ENCODE results near the gene PPIL6. TPM values are rescaled to one million over a fixed set of nuclear protein-coding genes. Genes with fewer than 3 reads are reported as not detected.

The PPIL6 gene
- total and polyA plus RNA-seq, 2 donors = 1.3 to 1.4 TPM

DNA sequence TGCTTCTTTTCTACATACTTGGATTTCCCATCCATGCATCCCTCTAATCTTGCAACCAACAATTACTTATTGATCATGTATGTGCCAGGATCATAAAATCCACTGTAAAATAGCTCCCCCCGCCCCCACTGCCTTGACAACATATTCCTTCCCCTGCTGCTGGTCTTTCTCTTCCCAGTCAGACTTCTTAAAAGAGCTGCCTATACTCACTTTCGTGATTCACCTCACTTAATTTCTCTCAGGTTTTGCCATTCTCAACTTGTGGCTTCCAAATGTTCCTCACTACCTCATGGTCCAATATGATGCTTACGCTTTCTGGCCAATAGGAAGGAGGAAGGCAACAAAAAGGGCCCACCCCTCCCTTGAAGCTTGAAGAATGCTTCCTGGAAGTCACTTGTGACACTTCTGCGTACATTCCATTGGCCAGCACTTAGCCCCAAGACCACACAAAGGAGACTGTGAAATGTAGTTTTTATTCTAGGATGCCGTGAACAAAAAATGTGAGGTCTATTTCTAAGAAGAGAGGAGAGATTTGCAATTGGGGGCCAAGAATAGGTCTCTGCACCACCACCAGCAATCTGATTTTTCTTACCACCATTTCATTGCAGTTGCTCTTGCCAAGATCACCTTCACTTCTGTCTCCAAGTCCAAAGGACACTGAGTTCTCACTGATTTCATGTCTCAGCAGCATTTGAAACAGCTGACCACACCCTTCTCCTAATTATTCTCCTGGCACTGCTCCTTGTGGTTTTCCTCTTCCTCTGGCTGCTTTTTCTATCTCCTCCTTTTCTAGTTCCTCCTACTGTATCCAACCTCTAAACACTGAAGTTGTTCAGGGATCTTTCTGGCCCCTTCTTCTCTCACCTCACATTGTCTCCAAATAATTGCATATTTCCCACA, 88.9 kb downstream of the PPIL6 start:
- Histone ChIP-seq H3K27ac (ENCODE audit: low read depth in 1 of 2, low read length in 1 of 2) (no peak overlapping the region), H3K9me3 (ENCODE audit: control insufficient read depth in 2 of 2, insufficient read depth in 1 of 2, low read length in 1 of 2) (peaks cover 0 to 5% of the 10 kb centered on the region in 2 donors), H3K27me3 (ENCODE audit: control insufficient read depth in 2 of 2, insufficient read depth in 1 of 2, low read length in 1 of 2) (no peaks in the 10 kb centered on the region), H3K4me1 (ENCODE audit: control insufficient read depth in 2 of 2, insufficient read depth in 2 of 2, low read length in 2 of 2) (peaks cover 0 to 4% of the 10 kb centered on the region in 2 donors), H3K4me3 (ENCODE audit: low read length in 2 of 2) (no peak overlapping the region), H3K36me3 (ENCODE audit: control insufficient read depth in 2 of 2, insufficient read depth in 2 of 2, low read length in 1 of 2) (peaks cover 3 to 25% of the 10 kb centered on the region in 2 donors)
- DNase-seq (ENCODE audit: low read depth in 6 of 9, low spot score in 9 of 9) = no peak
- WGBS = 97% methylated on average over 5 of the region's 5 CpGs

- Histone ChIP-seq H3K27ac (ENCODE audit: low read depth in 1 of 2, low read length in 1 of 2) (no peak overlapping the region), H3K27me3 (ENCODE audit: control insufficient read depth in 2 of 2, insufficient read depth in 1 of 2, low read length in 1 of 2) (no peaks in the 10 kb centered on the region), H3K4me1 (ENCODE audit: control insufficient read depth in 2 of 2, insufficient read depth in 2 of 2, low read length in 2 of 2) (peaks cover 0 to 4% of the 10 kb centered on the region in 2 donors), H3K36me3 (ENCODE audit: control insufficient read depth in 2 of 2, insufficient read depth in 2 of 2, low read length in 1 of 2) (peaks cover 0 to 13% of the 10 kb centered on the region in 2 donors), H3K4me3 (ENCODE audit: low read length in 2 of 2) (no peak overlapping the region), H3K9me3 (ENCODE audit: control insufficient read depth in 2 of 2, insufficient read depth in 1 of 2, low read length in 1 of 2) (no peaks in the 10 kb centered on the region)
- DNase-seq (ENCODE audit: low read depth in 6 of 9, low spot score in 9 of 9) = no peak
- 73% methylated on average over 3 of the region's 3 CpGs for WGBS
Measured at GRCh38 chr6:109349419-109349987, 90.9 kb downstream of the PPIL6 start.

- 96% methylated on average over 8 of the region's 8 CpGs for WGBS
- peaks cover 0 to 6% of the 10 kb centered on the region in 2 donors for H3K36me3 ChIP-seq (ENCODE audit: control insufficient read depth in 2 of 2, insufficient read depth in 2 of 2, low read length in 1 of 2)
- H3K9me3 ChIP-seq (ENCODE audit: control insufficient read depth in 2 of 2, insufficient read depth in 1 of 2, low read length in 1 of 2) = no peaks in the 10 kb centered on the region
- no peak overlapping the region for H3K4me3 ChIP-seq (ENCODE audit: low read length in 2 of 2)
- peaks cover 0 to 4% of the 10 kb centered on the region in 2 donors for H3K4me1 ChIP-seq (ENCODE audit: control insufficient read depth in 2 of 2, insufficient read depth in 2 of 2, low read length in 2 of 2)
- DNase-seq (ENCODE audit: low read depth in 6 of 9, low spot score in 9 of 9) = no peak
- H3K27ac ChIP-seq (ENCODE audit: low read depth in 1 of 2, low read length in 1 of 2) = no peak overlapping the region
- no peaks in the 10 kb centered on the region for H3K27me3 ChIP-seq (ENCODE audit: control insufficient read depth in 2 of 2, insufficient read depth in 1 of 2, low read length in 1 of 2)
Measured at GRCh38 chr6:109348226-109348625, 92.2 kb downstream of the PPIL6 start.

GRCh38 chr6:109347779-109348178, 92.6 kb downstream of the PPIL6 start:
- H3K27me3 ChIP-seq (ENCODE audit: control insufficient read depth in 2 of 2, insufficient read depth in 1 of 2, low read length in 1 of 2) = no peaks in the 10 kb centered on the region
- peaks cover 0 to 4% of the 10 kb centered on the region in 2 donors for H3K4me1 ChIP-seq (ENCODE audit: control insufficient read depth in 2 of 2, insufficient read depth in 2 of 2, low read length in 2 of 2)
- no peaks in the 10 kb centered on the region for H3K9me3 ChIP-seq (ENCODE audit: control insufficient read depth in 2 of 2, insufficient read depth in 1 of 2, low read length in 1 of 2)
- H3K4me3 ChIP-seq (ENCODE audit: low read length in 2 of 2) = no peak overlapping the region
- DNase-seq (ENCODE audit: low read depth in 6 of 9, low spot score in 9 of 9) = no peak
- no peak overlapping the region for H3K27ac ChIP-seq (ENCODE audit: low read depth in 1 of 2, low read length in 1 of 2)
- WGBS = 94% methylated on average over 3 of the region's 3 CpGs
- peaks cover 0 to 6% of the 10 kb centered on the region in 2 donors for H3K36me3 ChIP-seq (ENCODE audit: control insufficient read depth in 2 of 2, insufficient read depth in 2 of 2, low read length in 1 of 2)

DNA sequence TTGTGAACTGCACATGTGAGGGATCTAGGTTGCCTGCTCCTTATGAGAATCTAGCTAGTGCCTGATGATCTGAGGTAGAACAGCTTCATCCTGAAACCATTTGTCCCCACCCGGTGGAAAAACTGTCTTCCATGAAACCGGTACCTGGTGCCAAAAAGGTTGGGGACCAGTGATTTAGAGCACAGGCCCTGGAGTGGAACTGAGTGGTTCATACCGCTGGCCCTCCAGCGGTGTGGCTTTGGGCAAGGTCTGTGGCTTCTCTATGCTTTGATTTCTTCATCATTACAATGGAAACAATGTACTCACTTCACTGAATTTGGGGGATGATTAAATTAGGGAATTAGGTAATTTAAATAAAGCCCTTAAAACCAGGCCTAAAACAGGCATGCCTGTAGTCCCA, 94.4 kb downstream of the PPIL6 start:
- Histone ChIP-seq H3K4me1 (ENCODE audit: control insufficient read depth in 2 of 2, insufficient read depth in 2 of 2, low read length in 2 of 2) (peaks cover 0 to 7% of the 10 kb centered on the region in 2 donors), H3K9me3 (ENCODE audit: control insufficient read depth in 2 of 2, insufficient read depth in 1 of 2, low read length in 1 of 2) (no peaks in the 10 kb centered on the region), H3K27ac (ENCODE audit: low read depth in 1 of 2, low read length in 1 of 2) (no peak overlapping the region), H3K4me3 (ENCODE audit: low read length in 2 of 2) (no peak overlapping the region), H3K27me3 (ENCODE audit: control insufficient read depth in 2 of 2, insufficient read depth in 1 of 2, low read length in 1 of 2) (no peaks in the 10 kb centered on the region), H3K36me3 (ENCODE audit: control insufficient read depth in 2 of 2, insufficient read depth in 2 of 2, low read length in 1 of 2) (no peaks in the 10 kb centered on the region)
- WGBS = 96% methylated on average over 4 of the region's 4 CpGs
- no peak for DNase-seq (ENCODE audit: low read depth in 6 of 9, low spot score in 9 of 9)

GRCh38 chr6:109344226-109344625, 96.2 kb downstream of the PPIL6 start:
- 81% methylated on average over 2 of the region's 2 CpGs for WGBS
- no peak overlapping the region for H3K27ac ChIP-seq (ENCODE audit: low read depth in 1 of 2, low read length in 1 of 2)
- no peak for DNase-seq (ENCODE audit: low read depth in 6 of 9, low spot score in 9 of 9)
- H3K27me3 ChIP-seq (ENCODE audit: control insufficient read depth in 2 of 2, insufficient read depth in 1 of 2, low read length in 1 of 2) = no peaks in the 10 kb centered on the region
- H3K4me1 ChIP-seq (ENCODE audit: control insufficient read depth in 2 of 2, insufficient read depth in 2 of 2, low read length in 2 of 2) = peaks cover 0 to 10% of the 10 kb centered on the region in 2 donors
- H3K9me3 ChIP-seq (ENCODE audit: control insufficient read depth in 2 of 2, insufficient read depth in 1 of 2, low read length in 1 of 2) = no peaks in the 10 kb centered on the region
- H3K4me3 ChIP-seq (ENCODE audit: low read length in 2 of 2) = no peak overlapping the region
- H3K36me3 ChIP-seq (ENCODE audit: control insufficient read depth in 2 of 2, insufficient read depth in 2 of 2, low read length in 1 of 2) = no peaks in the 10 kb centered on the region

GRCh38 chr6:109343518-109343917, 96.9 kb downstream of the PPIL6 start:
- WGBS = 98% methylated on average over 7 of the region's 7 CpGs
- H3K9me3 ChIP-seq (ENCODE audit: control insufficient read depth in 2 of 2, insufficient read depth in 1 of 2, low read length in 1 of 2) = no peaks in the 10 kb centered on the region
- DNase-seq (ENCODE audit: low read depth in 6 of 9, low spot score in 9 of 9) = no peak
- no peaks in the 10 kb centered on the region for H3K27me3 ChIP-seq (ENCODE audit: control insufficient read depth in 2 of 2, insufficient read depth in 1 of 2, low read length in 1 of 2)
- H3K27ac ChIP-seq (ENCODE audit: low read depth in 1 of 2, low read length in 1 of 2) = no peak overlapping the region
- H3K4me3 ChIP-seq (ENCODE audit: low read length in 2 of 2) = no peak overlapping the region
- H3K4me1 ChIP-seq (ENCODE audit: control insufficient read depth in 2 of 2, insufficient read depth in 2 of 2, low read length in 2 of 2) = peaks cover 0 to 14% of the 10 kb centered on the region in 2 donors
- peaks cover 0 to 2% of the 10 kb centered on the region in 2 donors for H3K36me3 ChIP-seq (ENCODE audit: control insufficient read depth in 2 of 2, insufficient read depth in 2 of 2, low read length in 1 of 2)

- DNase-seq (ENCODE audit: low read depth in 6 of 9, low spot score in 9 of 9) = no peak
- 97% methylated on average over 6 of the region's 6 CpGs for WGBS
- H3K27me3 ChIP-seq (ENCODE audit: control insufficient read depth in 2 of 2, insufficient read depth in 1 of 2, low read length in 1 of 2) = no peaks in the 10 kb centered on the region
- peaks cover 0 to 2% of the 10 kb centered on the region in 2 donors for H3K36me3 ChIP-seq (ENCODE audit: control insufficient read depth in 2 of 2, insufficient read depth in 2 of 2, low read length in 1 of 2)
- peaks cover 0 to 14% of the 10 kb centered on the region in 2 donors for H3K4me1 ChIP-seq (ENCODE audit: control insufficient read depth in 2 of 2, insufficient read depth in 2 of 2, low read length in 2 of 2)
- no peak overlapping the region for H3K4me3 ChIP-seq (ENCODE audit: low read length in 2 of 2)
- H3K9me3 ChIP-seq (ENCODE audit: control insufficient read depth in 2 of 2, insufficient read depth in 1 of 2, low read length in 1 of 2) = no peaks in the 10 kb centered on the region
- no peak overlapping the region for H3K27ac ChIP-seq (ENCODE audit: low read depth in 1 of 2, low read length in 1 of 2)
Measured at GRCh38 chr6:109342911-109343310, 97.5 kb downstream of the PPIL6 start.

- no peaks in the 10 kb centered on the region for H3K9me3 ChIP-seq (ENCODE audit: control insufficient read depth in 2 of 2, insufficient read depth in 1 of 2, low read length in 1 of 2)
- H3K27ac ChIP-seq (ENCODE audit: low read depth in 1 of 2, low read length in 1 of 2) = no peak overlapping the region
- DNase-seq (ENCODE audit: low read depth in 6 of 9, low spot score in 9 of 9) = no peak
- H3K27me3 ChIP-seq (ENCODE audit: control insufficient read depth in 2 of 2, insufficient read depth in 1 of 2, low read length in 1 of 2) = no peaks in the 10 kb centered on the region
- peaks cover 0 to 14% of the 10 kb centered on the region in 2 donors for H3K4me1 ChIP-seq (ENCODE audit: control insufficient read depth in 2 of 2, insufficient read depth in 2 of 2, low read length in 2 of 2)
- H3K36me3 ChIP-seq (ENCODE audit: control insufficient read depth in 2 of 2, insufficient read depth in 2 of 2, low read length in 1 of 2) = peaks cover 0 to 2% of the 10 kb centered on the region in 2 donors
- no peak overlapping the region for H3K4me3 ChIP-seq (ENCODE audit: low read length in 2 of 2)
- WGBS = 73% methylated on average over 5 of the region's 5 CpGs
Measured at GRCh38 chr6:109342506-109342905, 97.9 kb downstream of the PPIL6 start.

Measured in thymus (tissue), 11 donors.